Activated CD8-positive, alpha-beta memory T cell treated with anti-CD3 and anti-CD28 coated beads, Interleukin-2, amount 10 ng/mL, durations not matched to agents 7 days and 5 days (primary cell): ENCODE results near the gene DDX11. TPM values are rescaled to one million over a fixed set of nuclear protein-coding genes. Genes with fewer than 3 reads are reported as not detected.
"Not testable (repeated sequence)": the region's sequence is repeated elsewhere in the genome, so short reads cannot be mapped to it uniquely, and the experiment has no call there.

Source experiments
- ATAC-seq: fragments of 150-1000 bp; cut with Tn5 transposase; one replicate; pipeline ENCODE4 v1.10.0; 2021; ENCODE audit warnings: moderate library complexity
- CTCF ChIA-PET: fragments of 350-600 bp; sonication (Branson Sonifier 250); formaldehyde crosslinking; loops from one replicate; lab custom pipeline; 2021; ENCODE audit warnings: antibody characterized with exemption; lab: Charles Lee
- DNase-seq: peaks from one replicate; pipeline ENCODE4 v3.0.0-alpha.2; 2020
- H3K27ac Mint-ChIP-seq: one replicate; pipeline ENCODE4 v1.8.0; 2021; ENCODE audit warnings: mild to moderate bottlenecking, mixed read lengths
- H3K27me3 Mint-ChIP-seq: one replicate; pipeline ENCODE4 v1.8.0; 2021; ENCODE audit warnings: mixed read lengths
- H3K36me3 Mint-ChIP-seq: one replicate; pipeline ENCODE4 v1.8.0; 2021; ENCODE audit warnings: mild to moderate bottlenecking, mixed read lengths
- H3K4me1 Mint-ChIP-seq: one replicate; pipeline ENCODE4 v1.8.0; 2021; ENCODE audit warnings: mixed read lengths
- H3K4me3 Mint-ChIP-seq: one replicate; pipeline ENCODE4 v1.8.0; 2021; ENCODE audit warnings: mild to moderate bottlenecking, moderate library complexity, mixed read lengths
- H3K9me3 Mint-ChIP-seq: one replicate; pipeline ENCODE4 v1.8.0; 2022; ENCODE audit warnings: low read depth, mixed read lengths
- total RNA-seq, 2 experiments: library from RNA; stranded (reverse); gene quantifications; one replicate each; pipeline ENCODE4 v1.2.3, GENCODE V29; 2021

The DDX11 gene
- total RNA-seq, 2 experiments from 2014 or later: 176 to 240 TPM

DNA sequence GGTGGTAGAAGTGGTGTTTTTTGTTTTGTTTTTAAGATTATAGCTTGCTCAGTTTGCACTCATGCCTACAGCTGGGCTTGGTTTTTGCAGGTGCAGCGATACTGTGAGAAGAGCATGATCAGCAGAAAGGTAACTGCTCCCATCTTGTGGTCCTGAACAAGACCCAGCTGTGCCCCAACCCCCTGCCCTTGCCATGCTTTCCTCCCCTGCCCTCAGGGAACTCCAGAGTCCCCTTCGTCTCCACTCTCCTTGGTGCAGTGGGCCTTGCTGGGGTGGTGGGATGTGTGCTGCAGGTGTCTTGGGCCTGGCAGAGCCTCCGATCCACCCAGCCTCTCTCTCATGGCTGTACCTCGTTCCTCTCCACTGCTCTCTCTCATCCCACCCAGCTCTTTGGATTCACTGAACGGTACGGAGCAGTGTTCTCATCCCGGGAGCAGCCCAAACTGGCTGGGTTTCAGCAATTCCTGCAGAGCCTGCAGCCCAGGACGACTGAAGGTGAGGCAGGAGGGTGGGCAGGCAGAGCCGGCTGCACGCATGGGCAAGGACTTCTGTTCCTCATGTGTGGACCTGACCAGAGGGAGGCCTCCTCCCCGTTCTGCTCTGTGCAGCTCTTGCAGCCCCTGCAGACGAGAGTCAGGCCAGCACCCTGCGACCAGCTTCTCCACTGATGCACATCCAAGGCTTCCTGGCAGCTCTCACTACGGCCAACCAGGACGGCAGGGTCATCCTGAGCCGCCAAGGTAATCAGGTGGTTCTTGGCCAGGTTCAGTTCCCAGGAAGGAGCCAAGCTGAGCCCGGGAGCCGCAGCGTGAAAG is 22.8 kb downstream of the DDX11 start:
- DNase-seq: not testable (repeated sequence)

DNA sequence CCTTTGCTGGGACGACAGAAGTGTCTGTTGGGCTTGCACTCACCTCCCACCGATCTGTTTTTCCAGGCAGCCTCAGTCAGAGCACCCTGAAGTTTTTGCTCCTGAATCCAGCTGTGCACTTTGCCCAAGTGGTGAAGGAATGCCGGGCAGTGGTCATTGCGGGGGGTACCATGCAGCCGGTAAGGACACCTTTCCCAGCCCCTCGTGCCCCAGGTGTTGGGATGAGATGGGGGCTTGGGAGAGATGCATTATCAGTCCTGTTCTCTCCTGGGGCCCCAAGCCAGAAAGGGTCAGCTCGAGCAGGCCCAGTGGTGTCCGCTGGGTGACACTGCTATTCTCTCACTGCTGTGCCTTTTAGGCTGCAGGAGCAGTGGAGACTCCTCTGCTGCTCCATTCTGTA is 24.2 kb downstream of the DDX11 start:
- peaks cover 20% of the 10 kb centered on the region for H3K36me3 Mint-ChIP-seq
- H3K4me1 Mint-ChIP-seq, ATAC-seq, DNase-seq, H3K9me3 Mint-ChIP-seq, H3K27ac Mint-ChIP-seq, H3K4me3 Mint-ChIP-seq, CTCF ChIA-PET, H3K27me3 Mint-ChIP-seq: not testable (repeated sequence)

More for the DNA sequence above, 22.8 kb downstream of the DDX11 start:
- H3K27ac Mint-ChIP-seq, ATAC-seq, H3K4me1 Mint-ChIP-seq, H3K4me3 Mint-ChIP-seq, H3K27me3 Mint-ChIP-seq, H3K9me3 Mint-ChIP-seq, CTCF ChIA-PET: not testable (repeated sequence)
- peaks cover 22% of the 10 kb centered on the region for H3K36me3 Mint-ChIP-seq

DNA sequence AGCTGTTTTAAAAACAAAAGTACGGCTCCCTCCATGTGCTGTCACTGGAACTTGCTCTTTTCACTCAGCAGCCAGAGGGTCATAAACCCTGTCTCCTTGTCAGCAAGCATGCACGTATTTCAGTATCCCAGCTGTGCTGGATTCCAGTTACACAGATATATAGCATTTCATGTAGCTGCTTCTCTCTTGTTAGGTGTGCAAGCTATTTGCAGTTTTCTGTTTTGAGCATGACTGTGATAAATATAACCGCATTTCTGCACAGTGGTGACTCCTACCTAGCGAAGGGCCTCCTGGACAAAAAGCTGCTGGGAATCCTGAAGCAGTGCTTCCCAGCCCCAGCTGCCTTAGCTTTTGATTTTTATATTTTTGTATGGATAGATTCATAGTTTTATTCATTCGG is 24.7 kb downstream of the DDX11 start:
- H3K4me3 Mint-ChIP-seq, H3K27ac Mint-ChIP-seq, ATAC-seq, H3K9me3 Mint-ChIP-seq, DNase-seq, CTCF ChIA-PET, H3K4me1 Mint-ChIP-seq, H3K27me3 Mint-ChIP-seq: not testable (repeated sequence)
- peaks cover 20% of the 10 kb centered on the region for H3K36me3 Mint-ChIP-seq

DNA sequence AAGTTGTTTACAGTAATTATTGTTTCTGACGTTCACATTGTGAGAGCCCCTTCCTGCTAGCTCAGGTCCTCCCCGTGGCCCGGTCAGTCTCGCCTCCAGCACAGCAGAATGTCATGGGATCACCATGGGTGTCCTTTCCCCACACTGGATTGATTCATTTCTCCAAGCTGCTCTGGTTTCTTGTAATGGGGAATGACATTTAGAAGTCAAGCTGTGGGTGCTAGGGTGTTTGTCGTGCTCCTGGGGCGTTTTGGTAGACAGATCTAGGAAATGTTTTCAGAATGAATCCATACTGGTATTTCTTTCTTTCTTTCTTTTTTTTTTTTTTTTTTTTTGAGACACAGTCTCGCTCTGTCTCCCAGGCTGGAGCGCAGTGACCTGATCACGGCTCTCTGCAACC is 25.1 kb downstream of the DDX11 start:
- DNase-seq, CTCF ChIA-PET, H3K4me3 Mint-ChIP-seq, H3K9me3 Mint-ChIP-seq, H3K27ac Mint-ChIP-seq, H3K4me1 Mint-ChIP-seq, H3K27me3 Mint-ChIP-seq, ATAC-seq: not testable (repeated sequence)
- peaks cover 18% of the 10 kb centered on the region for H3K36me3 Mint-ChIP-seq

DNA sequence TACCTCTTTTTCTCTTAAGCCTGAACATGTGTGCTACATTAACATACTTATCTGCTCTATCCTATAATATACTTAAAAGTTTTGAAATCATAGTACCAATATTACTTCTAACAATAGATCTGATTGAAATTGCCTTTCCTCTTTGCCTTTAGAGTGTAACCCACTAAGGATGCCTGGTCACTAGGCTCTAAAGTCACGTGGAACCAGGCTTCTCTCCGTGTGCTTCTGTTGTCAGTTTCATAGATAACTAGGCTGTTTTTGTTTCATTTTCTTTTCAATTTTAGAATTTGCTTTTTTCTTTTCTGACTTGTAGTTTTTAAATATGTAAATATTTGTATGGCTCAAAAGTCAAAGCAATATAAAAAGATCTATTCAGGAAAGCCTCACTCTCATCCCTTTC is 25.8 kb downstream of the DDX11 start:
- H3K9me3 Mint-ChIP-seq, DNase-seq, H3K27me3 Mint-ChIP-seq, H3K4me3 Mint-ChIP-seq, ATAC-seq, H3K4me1 Mint-ChIP-seq, H3K27ac Mint-ChIP-seq, CTCF ChIA-PET: not testable (repeated sequence)
- H3K36me3 Mint-ChIP-seq: peaks cover 20% of the 10 kb centered on the region

DNA sequence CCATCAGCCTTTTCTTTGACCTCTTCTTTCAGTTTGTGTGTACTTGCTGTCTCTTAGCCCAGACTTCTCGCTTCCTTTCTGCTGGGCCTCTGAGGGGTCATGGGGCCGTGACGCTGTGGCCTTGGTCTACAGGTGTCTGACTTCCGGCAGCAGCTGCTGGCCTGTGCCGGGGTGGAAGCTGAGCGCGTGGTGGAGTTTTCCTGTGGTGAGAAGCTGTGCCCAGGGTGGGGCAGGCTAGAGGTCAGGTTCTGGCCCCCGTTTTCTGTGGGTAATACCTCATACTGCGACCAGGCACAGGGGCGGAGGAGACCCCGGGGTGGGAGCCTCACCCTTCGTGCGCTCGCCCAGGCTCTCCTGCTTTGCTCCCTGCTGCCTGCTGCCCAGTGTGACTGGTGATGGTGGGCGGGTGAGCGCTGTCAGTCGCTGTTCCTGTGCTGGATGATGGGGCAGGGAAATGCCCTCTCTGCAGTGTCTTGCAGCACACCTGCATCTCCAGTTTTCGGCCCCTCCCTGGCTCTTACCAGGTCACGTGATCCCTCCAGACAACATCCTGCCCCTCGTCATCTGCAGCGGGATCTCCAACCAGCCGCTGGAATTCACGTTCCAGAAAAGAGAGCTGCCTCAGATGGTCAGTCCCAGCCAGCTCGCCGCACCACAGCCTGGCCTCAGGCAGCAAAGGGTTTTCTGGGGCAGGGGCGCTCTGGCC is 27.0 kb downstream of the DDX11 start:
- H3K9me3 Mint-ChIP-seq, H3K4me1 Mint-ChIP-seq, H3K27me3 Mint-ChIP-seq, H3K4me3 Mint-ChIP-seq, CTCF ChIA-PET, DNase-seq, ATAC-seq: not testable (repeated sequence)
- H3K27ac Mint-ChIP-seq: peak overlapping the region; percentile 33
- H3K36me3 Mint-ChIP-seq: peaks cover 17% of the 10 kb centered on the region

DNA sequence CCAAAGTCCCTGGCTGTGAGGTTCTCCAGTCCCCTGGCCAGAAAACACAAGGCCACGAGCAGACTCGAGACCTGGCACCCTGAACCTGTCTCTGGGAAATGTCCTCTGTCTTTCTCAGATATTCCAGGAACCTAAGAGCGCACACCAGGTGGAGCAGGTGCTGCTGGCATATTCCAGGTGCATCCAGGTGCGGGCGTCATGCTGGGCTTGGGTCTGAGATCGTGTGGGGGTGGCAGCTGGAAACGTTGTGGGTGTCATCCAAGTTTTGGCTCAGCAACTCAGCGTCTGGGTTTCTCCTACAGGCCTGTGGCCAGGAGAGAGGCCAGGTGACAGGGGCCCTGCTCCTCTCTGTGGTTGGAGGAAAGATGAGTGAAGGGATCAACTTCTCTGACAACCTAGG is 28.5 kb downstream of the DDX11 start:
- H3K4me3 Mint-ChIP-seq, H3K27ac Mint-ChIP-seq, H3K27me3 Mint-ChIP-seq, CTCF ChIA-PET, DNase-seq, H3K4me1 Mint-ChIP-seq, H3K9me3 Mint-ChIP-seq, ATAC-seq: not testable (repeated sequence)
- peaks cover 10% of the 10 kb centered on the region for H3K36me3 Mint-ChIP-seq

DNA sequence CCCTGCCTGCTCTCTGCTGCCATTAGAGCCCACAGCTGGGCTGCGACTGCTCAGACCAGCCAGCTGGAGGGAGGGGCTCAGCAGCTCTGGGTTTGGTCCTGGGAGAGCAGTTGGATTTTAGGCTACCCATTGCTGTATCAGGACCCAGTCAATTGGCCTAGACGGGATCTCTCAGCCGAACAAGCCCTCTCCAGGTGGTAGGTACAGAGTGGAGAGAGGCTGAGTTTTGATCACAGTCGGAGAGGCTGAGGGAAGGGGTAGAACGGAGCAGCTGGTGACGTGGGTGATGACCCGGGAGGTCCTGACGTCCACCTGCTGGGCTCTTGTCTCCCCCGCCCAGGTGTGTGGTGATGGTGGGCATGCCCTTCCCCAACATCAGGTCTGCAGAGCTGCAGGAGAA is 28.9 kb downstream of the DDX11 start:
- H3K4me1 Mint-ChIP-seq, DNase-seq, H3K4me3 Mint-ChIP-seq, H3K27me3 Mint-ChIP-seq, CTCF ChIA-PET, H3K9me3 Mint-ChIP-seq, H3K27ac Mint-ChIP-seq, ATAC-seq: not testable (repeated sequence)
- peaks cover 10% of the 10 kb centered on the region for H3K36me3 Mint-ChIP-seq

DNA sequence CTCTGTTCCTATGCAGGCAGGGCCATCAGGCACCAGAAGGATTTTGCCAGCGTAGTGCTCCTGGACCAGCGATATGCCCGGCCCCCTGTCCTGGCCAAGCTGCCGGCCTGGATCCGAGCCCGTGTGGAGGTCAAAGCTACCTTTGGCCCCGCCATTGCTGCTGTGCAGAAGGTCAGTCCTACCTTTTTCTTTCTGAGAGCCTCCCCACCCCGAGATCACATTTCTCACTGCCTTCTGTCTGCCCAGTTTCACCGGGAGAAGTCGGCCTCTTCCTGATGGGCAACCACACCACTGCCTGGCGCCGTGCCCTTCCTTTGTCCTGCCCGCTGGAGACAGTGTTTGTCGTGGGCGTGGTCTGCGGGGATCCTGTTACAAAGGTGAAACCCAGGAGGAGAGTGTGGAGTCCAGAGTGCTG is 29.9 kb downstream of the DDX11 start:
- DNase-seq, H3K9me3 Mint-ChIP-seq, H3K27me3 Mint-ChIP-seq, H3K4me1 Mint-ChIP-seq, H3K27ac Mint-ChIP-seq, CTCF ChIA-PET, ATAC-seq, H3K4me3 Mint-ChIP-seq: not testable (repeated sequence)
- H3K36me3 Mint-ChIP-seq: peaks cover 10% of the 10 kb centered on the region

DNA sequence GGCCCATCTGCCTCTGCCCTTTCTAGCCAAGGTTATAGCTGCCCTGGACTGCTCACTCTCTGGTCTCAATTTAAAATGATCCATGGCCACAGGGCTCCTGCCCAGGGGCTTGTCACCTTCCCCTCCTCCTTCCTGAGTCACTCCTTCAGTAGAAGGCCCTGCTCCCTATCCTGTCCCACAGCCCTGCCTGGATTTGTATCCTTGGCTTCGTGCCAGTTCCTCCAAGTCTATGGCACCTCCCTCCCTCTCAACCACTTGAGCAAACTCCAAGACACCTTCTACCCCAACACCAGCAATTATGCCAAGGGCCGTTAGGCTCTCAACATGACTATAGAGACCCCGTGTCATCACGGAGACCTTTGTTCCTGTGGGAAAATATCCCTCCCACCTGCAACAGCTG is 30.6 kb downstream of the DDX11 start:
- H3K27ac Mint-ChIP-seq, H3K9me3 Mint-ChIP-seq, DNase-seq, CTCF ChIA-PET, H3K4me1 Mint-ChIP-seq, H3K27me3 Mint-ChIP-seq, ATAC-seq, H3K4me3 Mint-ChIP-seq: not testable (repeated sequence)
- H3K36me3 Mint-ChIP-seq: peaks cover 10% of the 10 kb centered on the region

DNA sequence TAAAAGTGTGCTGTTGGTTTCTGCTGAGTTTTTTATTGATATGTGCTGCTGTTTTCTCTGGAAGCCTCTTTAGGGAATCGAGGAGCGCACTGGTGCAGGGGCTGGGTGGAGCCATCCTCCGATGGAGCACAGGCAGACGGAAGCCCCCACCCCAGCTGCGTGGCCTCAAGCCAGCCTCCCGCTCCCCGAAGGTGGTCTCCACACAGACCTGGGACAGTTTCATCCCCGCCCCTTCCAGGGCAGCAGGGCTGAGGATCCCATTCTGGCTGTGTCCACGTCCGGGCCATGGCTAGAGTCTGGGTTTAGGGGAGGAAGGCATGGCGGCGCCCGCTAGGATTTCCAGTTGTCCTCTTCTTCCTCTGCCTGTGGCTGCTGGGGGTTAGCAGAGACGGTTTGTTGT is 31.1 kb downstream of the DDX11 start:
- H3K36me3 Mint-ChIP-seq, ATAC-seq, H3K27ac Mint-ChIP-seq, CTCF ChIA-PET, H3K4me3 Mint-ChIP-seq, H3K27me3 Mint-ChIP-seq, H3K9me3 Mint-ChIP-seq, H3K4me1 Mint-ChIP-seq, DNase-seq: not testable (repeated sequence)

DNA sequence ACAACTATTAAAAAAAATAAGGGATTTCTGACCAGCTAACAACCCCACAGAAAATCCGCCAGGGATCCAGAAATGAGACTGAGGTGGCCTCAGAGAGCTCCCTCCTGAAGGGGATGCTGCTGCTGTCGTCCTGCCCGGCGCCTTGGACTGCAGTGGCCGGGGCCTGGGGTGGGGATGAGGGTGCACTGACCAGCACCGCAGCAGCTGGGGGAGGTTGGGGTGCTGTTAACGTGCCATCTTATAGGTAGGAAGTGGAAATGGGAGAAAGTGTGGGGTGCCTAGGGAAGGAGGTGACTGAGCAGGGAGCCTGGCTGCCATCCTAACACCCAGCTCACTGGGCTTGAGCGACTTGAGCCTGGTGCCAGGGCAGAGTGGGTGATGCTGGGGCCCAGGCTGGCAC is 32.0 kb downstream of the DDX11 start:
- CTCF ChIA-PET: no interaction called here
- Mint-ChIP-seq H3K9me3 (no peaks in the 10 kb centered on the region), H3K27me3 (no peaks in the 10 kb centered on the region), H3K27ac (no peak overlapping the region), H3K36me3 (peaks cover 6% of the 10 kb centered on the region), H3K4me3 (no peak overlapping the region), H3K4me1 (no peaks in the 10 kb centered on the region)
- DNase-seq (no peak), ATAC-seq (no peak)

DNA sequence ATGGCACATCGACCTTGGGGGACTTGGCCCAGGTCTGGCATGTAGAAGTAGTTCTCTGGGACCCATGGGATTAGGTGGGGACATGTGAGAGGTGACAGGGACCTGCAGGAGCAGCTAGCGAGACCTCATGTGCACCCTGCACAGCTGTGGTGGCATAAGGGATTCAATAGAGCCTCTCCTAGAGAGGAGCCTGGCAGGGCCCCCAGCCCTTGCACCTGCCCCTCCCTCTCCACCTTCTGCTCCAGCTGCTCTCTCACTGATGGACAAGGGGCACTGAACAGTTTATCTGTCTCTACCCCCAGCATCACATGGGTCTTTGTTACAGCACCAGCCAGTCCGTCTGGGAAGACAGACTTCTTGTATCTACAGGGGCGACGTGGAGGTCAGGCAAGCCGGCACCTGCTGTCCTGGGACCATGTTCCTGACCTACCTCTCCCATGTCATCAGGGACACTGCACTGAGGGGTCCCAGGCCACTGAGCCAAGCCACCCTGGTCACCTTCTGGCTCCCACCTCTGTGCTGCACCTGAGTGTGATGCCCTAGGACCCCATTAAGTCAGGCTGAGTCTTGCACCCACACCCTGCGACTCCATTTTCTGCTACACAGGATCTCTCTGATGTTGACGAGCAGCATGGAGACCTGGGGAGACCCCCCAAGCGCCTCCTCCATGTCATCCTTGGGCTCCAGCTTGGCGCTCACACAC is 32.6 kb downstream of the DDX11 start:
- Mint-ChIP-seq H3K27ac (no peak overlapping the region), H3K4me1 (no peaks in the 10 kb centered on the region), H3K27me3 (no peaks in the 10 kb centered on the region), H3K4me3 (no peak overlapping the region), H3K9me3 (no peaks in the 10 kb centered on the region), H3K36me3 (peaks cover 3% of the 10 kb centered on the region)
- CTCF ChIA-PET: no interaction called here
- DNase-seq (no peak), ATAC-seq (no peak)
